Stimulated activated CD8-positive, alpha-beta memory T cell treated with anti-CD3 and anti-CD28 coated beads, Interleukin-4, amount 100 ng/mL, for 4 hours (primary cell): ENCODE results near the gene TOLLIP.
"Not testable (repeated sequence)": the region's sequence is repeated elsewhere in the genome, so short reads cannot be mapped to it uniquely, and the experiment has no call there.

Experiments used
- DNase-seq, 2 donors: peaks; one replicate each; pipeline ENCODE4 v3.0.0-alpha.2; 2020; ENCODE audit warnings: low read depth in 2 of 2, low spot score in 1 of 2

Gene TOLLIP

DNA sequence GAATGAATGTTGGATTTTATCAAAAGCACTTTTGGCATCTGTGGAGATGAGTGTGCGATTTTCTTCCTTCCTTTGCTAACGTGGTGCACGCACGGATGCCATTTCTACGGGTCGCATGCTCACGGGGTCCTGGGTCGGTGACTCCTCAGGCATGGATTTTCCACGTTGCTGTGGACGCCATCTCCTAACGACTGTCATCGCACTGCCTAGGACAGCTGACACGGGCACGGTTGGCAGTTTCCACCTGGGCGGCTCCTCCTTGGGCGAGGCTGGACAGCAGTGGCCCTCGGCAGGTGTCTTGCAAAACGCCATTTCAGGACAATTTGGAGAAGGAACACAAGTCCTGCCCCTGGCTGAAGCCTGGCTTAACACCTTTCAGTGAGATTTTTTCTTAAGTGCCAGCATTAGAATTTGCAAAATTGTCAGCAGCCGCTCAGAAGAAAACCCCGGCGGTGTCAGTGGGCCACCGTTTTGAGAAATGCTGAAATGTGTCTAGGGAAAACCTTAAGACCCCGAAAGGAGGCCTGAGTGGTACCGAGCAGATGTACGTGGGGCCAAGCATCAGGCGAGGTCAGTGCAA lies 34.7 kb upstream of the TOLLIP start:
- DNase-seq, result no peak

DNA sequence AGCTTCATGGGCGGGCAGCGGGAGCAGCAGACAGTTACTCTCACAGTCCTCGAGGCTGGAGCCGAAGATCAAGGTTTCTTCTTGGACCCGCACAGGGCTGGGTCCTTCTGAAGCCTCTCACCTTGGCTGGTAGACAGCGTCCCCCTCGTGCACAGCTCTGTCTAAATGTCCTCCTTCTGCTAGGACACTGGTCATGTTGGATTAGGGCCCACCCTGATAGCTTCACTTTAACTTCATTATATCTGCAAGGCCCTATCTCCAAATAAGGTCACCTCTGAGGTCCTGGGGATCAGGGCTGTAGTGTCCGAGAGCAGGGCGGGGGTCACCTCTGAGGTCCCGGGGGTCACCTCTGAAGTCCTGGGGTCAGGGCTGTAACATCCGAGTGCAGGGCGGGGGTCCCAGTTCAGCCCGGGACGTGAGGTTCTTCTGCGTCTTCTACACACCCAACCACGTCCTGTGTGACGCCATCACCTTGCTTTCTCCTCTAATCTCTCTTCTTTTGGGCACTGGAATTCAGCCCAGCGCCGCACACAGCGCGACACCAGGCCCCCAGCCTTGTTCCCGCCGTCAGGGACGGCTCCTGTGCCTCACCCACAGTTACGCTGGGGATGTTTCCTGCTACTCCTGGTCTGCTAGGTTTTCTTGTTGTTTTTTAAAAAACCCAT lies 34.1 kb upstream of the TOLLIP start:
- no peak for DNase-seq

GRCh38 chr11:1342946-1343345 lies 33.5 kb upstream of the TOLLIP start:
- DNase-seq, result no peak

GRCh38 chr11:1341928-1342524 lies 32.6 kb upstream of the TOLLIP start:
- no peak for DNase-seq

GRCh38 chr11:1341226-1341625 lies 31.8 kb upstream of the TOLLIP start:
- DNase-seq, result not testable (repeated sequence)

DNA sequence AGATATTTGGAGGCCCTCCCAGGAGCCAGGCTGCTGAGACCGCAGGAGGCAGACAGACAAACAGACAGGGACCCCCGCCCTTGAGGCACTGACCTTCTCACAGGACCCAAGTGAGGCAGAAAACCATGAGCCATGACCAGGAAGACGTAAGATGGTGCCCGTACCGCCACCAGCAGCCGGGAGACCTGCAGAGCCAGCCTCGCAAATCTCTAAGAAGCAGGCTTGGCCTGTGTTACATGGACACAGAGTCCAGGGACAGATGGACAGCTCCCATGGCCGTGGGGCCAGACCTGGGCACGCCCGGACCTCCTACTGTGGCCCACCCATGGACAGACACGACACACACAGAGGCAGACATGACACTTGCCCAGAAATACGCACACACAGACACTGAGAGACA lies 30.7 kb upstream of the TOLLIP start:
- no peak for DNase-seq

GRCh38 chr11:1339066-1339675 lies 29.7 kb upstream of the TOLLIP start:
- DNase-seq, result no peak

- DNase-seq, result no peak
Observed at GRCh38 chr11:1338201-1339065, 29.0 kb upstream of the TOLLIP start.

DNA sequence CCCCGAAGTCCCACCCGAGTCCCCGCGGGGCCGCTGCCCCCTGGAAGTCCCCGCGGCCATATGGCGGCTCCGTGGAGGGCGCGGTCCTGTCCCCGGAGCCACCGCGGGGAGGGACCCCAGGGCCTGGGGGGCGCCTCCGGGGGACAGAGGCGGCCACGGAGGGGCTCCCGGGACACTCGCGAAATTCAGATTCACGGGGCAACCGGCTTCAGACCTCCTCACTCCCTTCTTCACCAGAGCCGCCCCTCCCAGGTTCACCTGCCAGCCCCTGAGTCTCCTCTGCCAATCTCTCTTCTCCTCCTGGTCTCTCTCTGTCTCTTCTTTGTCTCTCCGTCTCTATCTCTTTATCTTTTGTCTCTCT lies 28.2 kb upstream of the TOLLIP start:
- no peak for DNase-seq

- peak in 1 of 2 donors; percentile 22 for DNase-seq
Observed at GRCh38 chr11:1336836-1337646, 27.6 kb upstream of the TOLLIP start.

DNA sequence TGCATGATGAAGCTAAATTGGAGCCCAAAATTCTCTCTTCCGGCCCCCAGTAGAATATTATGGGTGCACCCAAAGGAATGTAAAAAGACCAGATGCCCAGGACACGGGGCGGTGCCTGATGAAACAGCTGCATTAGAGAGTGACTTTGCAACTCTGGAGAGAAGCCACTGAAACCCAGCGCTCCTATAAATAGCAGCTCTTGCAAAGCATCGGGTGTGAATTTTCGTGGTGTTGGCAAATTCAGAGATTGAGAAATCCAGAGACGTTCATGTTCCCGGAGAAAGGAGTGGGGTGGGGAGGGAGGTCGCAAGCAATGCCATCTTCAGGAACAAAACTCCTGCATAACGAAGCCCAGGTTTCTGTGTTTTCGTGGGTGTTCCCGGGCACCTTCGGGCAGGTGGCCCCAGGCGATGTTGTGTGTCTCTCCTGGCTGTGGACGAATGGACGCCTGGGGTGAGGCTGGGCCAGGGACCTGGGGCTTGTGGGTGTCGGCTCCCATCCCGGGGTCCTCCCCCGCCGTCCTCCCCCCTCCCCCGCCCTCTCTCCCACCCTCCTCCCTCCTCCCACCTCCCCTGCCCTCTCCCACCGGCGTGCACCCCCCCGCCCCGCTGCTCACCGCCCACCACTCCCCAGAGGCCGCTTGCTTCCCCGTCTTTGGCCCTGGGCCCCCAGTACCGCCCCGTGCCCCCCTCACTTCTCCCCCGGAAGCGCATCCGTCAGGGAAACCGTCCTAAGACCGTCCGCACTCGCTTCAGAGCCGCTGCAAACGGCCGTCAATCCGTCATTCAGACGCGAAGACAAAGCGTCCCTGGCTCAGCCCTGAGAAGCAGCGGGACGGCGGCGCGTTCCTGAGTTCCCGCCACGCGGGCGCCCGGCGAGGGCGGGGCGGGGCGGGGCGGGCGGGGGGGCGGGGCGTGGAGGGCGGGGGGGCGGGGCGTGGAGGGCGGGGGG lies 26.7 kb upstream of the TOLLIP start:
- peak in 1 of 2 donors; percentile 21 for DNase-seq

- no peak for DNase-seq
Observed at GRCh38 chr11:1335264-1335810, 25.9 kb upstream of the TOLLIP start.

DNA sequence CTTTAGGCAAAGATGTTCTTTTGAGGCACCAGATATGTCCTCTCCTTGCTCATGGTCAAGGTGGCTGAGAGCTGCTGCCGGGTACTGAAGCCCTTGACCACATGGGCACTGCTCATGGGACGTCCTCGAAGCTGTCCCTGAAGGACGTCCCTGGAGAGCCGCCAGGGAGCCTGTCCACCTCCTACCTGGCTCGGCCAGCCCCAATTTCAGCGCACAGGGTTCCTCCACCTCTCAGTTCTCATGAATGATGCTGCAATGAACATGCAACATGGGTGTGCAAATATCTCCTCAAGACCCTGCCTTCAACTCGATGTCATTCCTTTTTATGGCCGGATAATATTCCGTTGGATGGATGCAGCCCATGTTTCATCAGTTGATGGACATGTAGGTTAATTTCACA lies 24.4 kb upstream of the TOLLIP start:
- no peak for DNase-seq

DNA sequence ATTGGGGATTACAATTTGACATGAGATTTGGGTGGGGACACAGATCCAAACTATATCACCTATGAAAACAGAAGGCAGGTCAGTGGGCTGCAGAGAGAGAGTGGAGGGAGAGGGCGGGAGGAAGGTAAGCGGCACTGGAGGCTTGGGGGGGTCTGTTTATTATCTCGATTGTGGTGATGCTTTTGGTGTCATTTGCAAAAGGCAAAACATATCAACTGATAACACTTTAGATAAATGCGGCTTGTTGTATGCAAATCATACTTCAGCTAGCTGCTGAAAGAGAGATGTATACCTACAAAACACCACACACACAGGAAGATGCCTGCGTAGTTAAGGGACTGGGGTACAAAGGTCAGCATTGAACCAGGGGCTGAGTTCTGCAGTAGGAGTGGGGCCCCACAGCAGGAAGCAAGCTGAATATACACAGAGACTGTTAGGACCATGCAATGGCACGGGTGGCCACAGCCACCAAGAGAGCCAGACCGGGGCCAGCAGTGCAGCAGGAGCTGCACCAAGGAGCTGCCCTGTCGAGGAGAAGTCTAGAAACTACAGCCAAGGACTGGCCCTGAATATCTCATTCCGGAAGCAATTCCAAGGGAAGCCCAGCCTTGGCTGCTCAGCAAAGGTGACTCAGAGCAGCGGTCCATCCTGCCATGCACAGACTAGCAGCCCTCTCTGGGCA lies 23.8 kb upstream of the TOLLIP start:
- no peak for DNase-seq

DNA sequence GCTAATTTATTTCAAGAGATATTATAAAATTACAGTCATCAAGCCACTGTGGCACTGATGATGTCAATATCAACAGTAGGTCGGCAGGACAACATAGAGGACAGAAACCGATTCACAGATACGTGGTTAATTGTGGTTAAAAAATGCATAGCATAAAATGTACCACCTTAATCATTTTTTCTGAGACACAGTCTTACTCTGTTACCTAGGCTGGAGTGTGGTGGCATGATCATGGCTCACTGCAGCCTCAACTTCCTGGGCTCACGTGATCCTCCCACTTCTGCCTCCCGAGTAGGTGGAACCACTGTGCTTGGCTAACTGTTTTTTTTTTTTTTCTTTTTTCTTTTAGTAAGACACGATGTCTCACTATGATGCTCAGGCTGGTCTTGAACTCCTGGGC lies 21.0 kb upstream of the TOLLIP start:
- no peak for DNase-seq

- DNase-seq, result no peak
Observed at GRCh38 chr11:1327064-1327460, 17.6 kb upstream of the TOLLIP start.

- no peak for DNase-seq
Observed at GRCh38 chr11:1326435-1327063, 17.1 kb upstream of the TOLLIP start.

GRCh38 chr11:1323774-1324173 lies 14.3 kb upstream of the TOLLIP start:
- DNase-seq, result no peak
